Astrocyte (in vitro differentiated cells and primary cell): ENCODE results near the gene ZFP42. TPM values are rescaled to one million over a fixed set of nuclear protein-coding genes. Genes with fewer than 3 reads are reported as not detected.

Experiments
- DNase-seq: peaks from one replicate; pipeline ENCODE4 v3.0.0-alpha.2; 2010; ENCODE audit warnings: low read depth
- FAIRE-seq: peaks from 2 replicates; lab custom pipeline; 2011; peaks lifted over from hg19 to GRCh38; lab: Jason Lieb, UNC
- H2AFZ ChIP-seq: 2 replicates; pipeline ENCODE4 v1.6.0; 2012; ENCODE audit warnings: low read depth, low read length, inconsistent platforms
- H3K27ac ChIP-seq: 2 replicates; pipeline ENCODE4 v1.5.1; 2011; ENCODE audit warnings: low read depth, low read length, inconsistent platforms
- H3K27me3 ChIP-seq: 2 replicates; pipeline ENCODE4 v1.6.0; 2011; ENCODE audit warnings: low read length, inconsistent platforms; ENCODE audit not compliant: insufficient read depth
- H3K36me3 ChIP-seq: 2 replicates; pipeline ENCODE4 v1.5.1; 2011; ENCODE audit warnings: low read length, inconsistent platforms; ENCODE audit not compliant: insufficient read depth
- H3K4me1 ChIP-seq: 2 replicates; pipeline ENCODE4 v1.5.1; 2011; ENCODE audit warnings: low read length, inconsistent platforms; ENCODE audit not compliant: insufficient read depth
- H3K4me2 ChIP-seq: 2 replicates; pipeline ENCODE4 v1.6.0; 2012; ENCODE audit warnings: low read length, inconsistent platforms
- H3K4me3 ChIP-seq: 2 replicates; pipeline ENCODE4 v1.5.1; 2011; ENCODE audit warnings: low read depth, mild to moderate bottlenecking, low read length, inconsistent platforms; ENCODE audit not compliant: insufficient read depth
- H3K79me2 ChIP-seq: 2 replicates; pipeline ENCODE4 v1.6.0; 2012; ENCODE audit warnings: mild to moderate bottlenecking, low read length, inconsistent platforms; ENCODE audit not compliant: insufficient read depth
- H3K9ac ChIP-seq: 2 replicates; pipeline ENCODE4 v1.6.0; 2012; ENCODE audit warnings: mild to moderate bottlenecking, low read length, inconsistent platforms
- H3K9me3 ChIP-seq: 2 replicates; pipeline ENCODE4 v1.5.1; 2012; ENCODE audit warnings: low read depth, mild to moderate bottlenecking, low read length, inconsistent platforms; ENCODE audit not compliant: insufficient read depth
- H4K20me1 ChIP-seq: 2 replicates; pipeline ENCODE4 v1.6.0; 2012; ENCODE audit warnings: low read length, inconsistent platforms; ENCODE audit not compliant: insufficient read depth
- H3K27ac Mint-ChIP-seq: one replicate; pipeline ENCODE4 v1.8.0; 2021; ENCODE audit warnings: mild to moderate bottlenecking, mixed read lengths; ENCODE audit not compliant: unreplicated experiment
- H3K27me3 Mint-ChIP-seq: one replicate; pipeline ENCODE4 v1.8.0; 2021; ENCODE audit warnings: low read depth, mixed read lengths; ENCODE audit not compliant: unreplicated experiment
- H3K36me3 Mint-ChIP-seq: one replicate; pipeline ENCODE4 v1.8.0; 2021; ENCODE audit warnings: low read depth, mixed read lengths; ENCODE audit not compliant: unreplicated experiment
- H3K4me1 Mint-ChIP-seq: one replicate; pipeline ENCODE4 v1.8.0; 2021; ENCODE audit warnings: low read depth, mixed read lengths; ENCODE audit not compliant: unreplicated experiment
- H3K4me3 Mint-ChIP-seq: one replicate; pipeline ENCODE4 v1.8.0; 2021; ENCODE audit warnings: mild to moderate bottlenecking, moderate library complexity, mixed read lengths; ENCODE audit not compliant: unreplicated experiment
- H3K9me3 Mint-ChIP-seq: one replicate; pipeline ENCODE4 v1.8.0; 2021; ENCODE audit warnings: mild to moderate bottlenecking, mixed read lengths; ENCODE audit not compliant: unreplicated experiment
- EZH2 ChIP-seq: IDR thresholded peaks from 2 replicates; pipeline ENCODE4 v1.6.1; 2012; ENCODE audit warnings: mild to moderate bottlenecking, low read length, inconsistent platforms; ENCODE audit not compliant: insufficient read depth
- total RNA-seq: library from RNA; stranded (reverse); gene quantifications from 2 replicates; pipeline ENCODE4 v1.2.1, GENCODE V29; 2021
- TF ChIP-seq, protein P1 (sequence below): IDR thresholded peaks from 2 replicates; pipeline ENCODE4 v1.5.1; 2011; ENCODE audit warnings: low read depth, mild to moderate bottlenecking, inconsistent platforms, low read length, moderate library complexity; ENCODE audit not compliant: insufficient read depth

Gene ZFP42
- total RNA-seq, 1 donor from 2014 or later = 4.5 TPM

GRCh38 chr4:188025476-188025875 is 29.9 kb downstream of the ZFP42 start:
- H3K4me1 ChIP-seq = no peaks in the 10 kb centered on the region
- H3K36me3 ChIP-seq = no peaks in the 10 kb centered on the region
- DNase-seq (no peak), FAIRE-seq (no peak)
- Mint-ChIP-seq H3K4me3 (no peak overlapping the region), H3K4me1 (peaks cover 11% of the 10 kb centered on the region), H3K9me3 (no peaks in the 10 kb centered on the region), H3K36me3 (no peaks in the 10 kb centered on the region), H3K27ac (no peak overlapping the region), H3K27me3 (no peaks in the 10 kb centered on the region)
- H3K4me3 ChIP-seq = no peak overlapping the region
- no peak overlapping the region for H2AFZ ChIP-seq
- H3K27ac ChIP-seq = no peak overlapping the region
- H3K4me2 ChIP-seq = no peak overlapping the region
- no peaks in the 10 kb centered on the region for H3K27me3 ChIP-seq
- no peaks in the 10 kb centered on the region for H3K79me2 ChIP-seq
- H3K9ac ChIP-seq = no peak overlapping the region
- no peaks in the 10 kb centered on the region for H3K9me3 ChIP-seq
- no peaks in the 10 kb centered on the region for H4K20me1 ChIP-seq
- TF ChIP-seq, protein P1, sequence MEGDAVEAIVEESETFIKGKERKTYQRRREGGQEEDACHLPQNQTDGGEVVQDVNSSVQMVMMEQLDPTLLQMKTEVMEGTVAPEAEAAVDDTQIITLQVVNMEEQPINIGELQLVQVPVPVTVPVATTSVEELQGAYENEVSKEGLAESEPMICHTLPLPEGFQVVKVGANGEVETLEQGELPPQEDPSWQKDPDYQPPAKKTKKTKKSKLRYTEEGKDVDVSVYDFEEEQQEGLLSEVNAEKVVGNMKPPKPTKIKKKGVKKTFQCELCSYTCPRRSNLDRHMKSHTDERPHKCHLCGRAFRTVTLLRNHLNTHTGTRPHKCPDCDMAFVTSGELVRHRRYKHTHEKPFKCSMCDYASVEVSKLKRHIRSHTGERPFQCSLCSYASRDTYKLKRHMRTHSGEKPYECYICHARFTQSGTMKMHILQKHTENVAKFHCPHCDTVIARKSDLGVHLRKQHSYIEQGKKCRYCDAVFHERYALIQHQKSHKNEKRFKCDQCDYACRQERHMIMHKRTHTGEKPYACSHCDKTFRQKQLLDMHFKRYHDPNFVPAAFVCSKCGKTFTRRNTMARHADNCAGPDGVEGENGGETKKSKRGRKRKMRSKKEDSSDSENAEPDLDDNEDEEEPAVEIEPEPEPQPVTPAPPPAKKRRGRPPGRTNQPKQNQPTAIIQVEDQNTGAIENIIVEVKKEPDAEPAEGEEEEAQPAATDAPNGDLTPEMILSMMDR = no peak
- no peak for TF ChIP-seq EZH2

- Mint-ChIP-seq H3K4me3 (no peak overlapping the region), H3K36me3 (no peaks in the 10 kb centered on the region)
Measured at GRCh38 chr4:188029114-188029513, 33.5 kb downstream of the ZFP42 start.

DNA sequence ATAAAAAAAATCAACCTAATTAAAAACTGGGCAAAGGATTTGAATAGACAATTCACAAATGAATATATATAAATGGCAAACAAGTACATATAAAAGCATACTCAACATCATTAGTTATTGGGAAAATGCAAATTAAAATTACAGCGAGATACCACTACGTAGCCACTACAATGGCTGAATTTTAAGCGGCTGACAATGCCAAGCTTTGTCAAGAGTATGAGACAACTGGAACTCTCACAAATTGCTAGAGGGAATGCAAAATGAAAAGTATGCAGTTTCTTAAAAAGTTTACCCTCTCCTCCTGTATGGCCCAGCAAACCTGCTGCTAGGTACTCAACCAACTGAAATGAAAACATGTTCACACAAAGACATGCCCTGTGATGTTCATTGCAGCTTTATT is 34.8 kb downstream of the ZFP42 start:
- TF ChIP-seq, protein P1 = no peak
- TF ChIP-seq EZH2 = no peak
- DNase-seq = no peak
- H3K27me3 ChIP-seq = no peaks in the 10 kb centered on the region
- H3K79me2 ChIP-seq = no peaks in the 10 kb centered on the region
- peaks cover 3% of the 10 kb centered on the region for H3K9me3 Mint-ChIP-seq
- H3K27ac ChIP-seq = no peak overlapping the region
- no peak overlapping the region for H3K27ac Mint-ChIP-seq
- no peaks in the 10 kb centered on the region for H3K36me3 ChIP-seq
- no peaks in the 10 kb centered on the region for H3K9me3 ChIP-seq
- FAIRE-seq = no peak
- H3K27me3 Mint-ChIP-seq = peaks cover 20% of the 10 kb centered on the region
- H3K9ac ChIP-seq = no peak overlapping the region
- H3K4me2 ChIP-seq = no peak overlapping the region
- H3K4me1 Mint-ChIP-seq = no peaks in the 10 kb centered on the region
- H3K4me3 Mint-ChIP-seq = no peak overlapping the region
- H3K4me1 ChIP-seq = no peaks in the 10 kb centered on the region
- no peak overlapping the region for H3K4me3 ChIP-seq
- no peaks in the 10 kb centered on the region for H4K20me1 ChIP-seq
- no peak overlapping the region for H2AFZ ChIP-seq
- no peaks in the 10 kb centered on the region for H3K36me3 Mint-ChIP-seq

More at GRCh38 chr4:188029114-188029513, 33.5 kb downstream of the ZFP42 start:
- Histone ChIP-seq H3K27ac (no peak overlapping the region), H3K27me3 (no peaks in the 10 kb centered on the region), H3K4me2 (no peak overlapping the region), H3K4me3 (no peak overlapping the region), H3K9ac (no peak overlapping the region), H3K9me3 (no peaks in the 10 kb centered on the region), H4K20me1 (no peaks in the 10 kb centered on the region), H3K4me1 (no peaks in the 10 kb centered on the region), H3K79me2 (no peaks in the 10 kb centered on the region), H2AFZ (no peak overlapping the region), H3K36me3 (no peaks in the 10 kb centered on the region)
- Mint-ChIP-seq H3K4me1 (no peaks in the 10 kb centered on the region), H3K9me3 (peaks cover 3% of the 10 kb centered on the region), H3K27ac (no peak overlapping the region), H3K27me3 (peaks cover 20% of the 10 kb centered on the region)
- TF ChIP-seq, protein P1 = no peak
- TF ChIP-seq EZH2 = no peak
- FAIRE-seq (no peak), DNase-seq (no peak)
